ENCODE measurements around the gene ELFN2. TPM values are rescaled to one million over a fixed set of nuclear protein-coding genes. Genes with fewer than 3 reads are reported as not detected.

ELFN2 gene
- total and polyA plus RNA-seq, 12 donors, result 0.04 to 3.3 (median 0.32) TPM; not detected in 2

GRCh38 chr22:37461961-37462360 lies 34.7 kb upstream of the ELFN2 start:
- Histone ChIP-seq H3K36me3 (replicated peaks in 1 of 2) (no peaks in the 10 kb centered on the region), H3K4me3 (no peak overlapping the region), H3K4me1 (replicated peaks in 1 of 2) (no peaks in the 10 kb centered on the region), H3K27me3 (no peaks in the 10 kb centered on the region), H3K9me3 (replicated peaks in 1 of 3) (no peaks in the 10 kb centered on the region), H3K27ac (no peak overlapping the region)
- TF ChIP-seq POLR2A (IDR thresholded peaks at IDR 0.05) (no peak), CTCF (IDR thresholded peaks at IDR 0.05) (no peak)
- 39 to 55% (median 45%) methylated on average over 4 to 6 of the region's 6 CpGs for WGBS, 4 donors
- intact Hi-C loops (cut with DNase I), result no loop called here
- no peak for DNase-seq

GRCh38 chr22:37460684-37461083 lies 33.4 kb upstream of the ELFN2 start:
- 65 to 78% (median 70%) methylated on average over 3 of the region's 3 CpGs for WGBS, 4 donors

DNA sequence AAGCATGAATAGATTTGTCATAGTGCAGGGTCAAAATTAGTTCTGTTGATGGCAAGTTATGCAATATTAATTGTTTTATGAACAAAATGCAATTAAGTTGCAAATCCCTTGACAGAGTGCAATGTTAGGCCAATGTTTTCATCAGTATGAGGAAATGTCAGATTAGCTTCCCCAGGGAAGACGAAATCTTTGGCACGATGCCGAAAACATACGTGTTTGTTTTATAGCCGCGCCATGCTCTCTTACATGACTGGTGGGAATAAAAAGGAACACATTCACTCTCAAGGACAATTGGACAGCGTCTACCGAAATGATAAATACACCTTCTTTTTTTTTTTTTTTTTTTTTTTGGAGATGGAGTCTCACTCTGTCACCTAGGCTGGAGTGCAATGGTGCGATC lies 31.9 kb upstream of the ELFN2 start:
- no peak overlapping the region for H3K4me3 ChIP-seq
- intact Hi-C loops (cut with DNase I), result loop anchor here (5.0 kb wide), 2 partner anchors 142 to 197 kb away; no protein-coding TSS in a partner anchor
- DNase-seq, result no peak
- no peaks in the 10 kb centered on the region for H3K36me3 ChIP-seq (replicated peaks in 1 of 2)
- no peak for TF ChIP-seq POLR2A (IDR thresholded peaks at IDR 0.05)
- TF ChIP-seq CTCF (IDR thresholded peaks at IDR 0.05), result no peak
- no peak overlapping the region for H3K27ac ChIP-seq
- H3K4me1 ChIP-seq (replicated peaks in 1 of 2), result peaks cover 0 to 9% of the 10 kb centered on the region in 2 donors
- H3K9me3 ChIP-seq (replicated peaks in 1 of 3), result no peaks in the 10 kb centered on the region
- 47 to 62% (median 52%) methylated on average over 9 of the region's 9 CpGs for WGBS, 4 donors
- H3K27me3 ChIP-seq, result no peaks in the 10 kb centered on the region

More at GRCh38 chr22:37460684-37461083, 33.4 kb upstream of the ELFN2 start:
- no peak for DNase-seq
- no peak overlapping the region for H3K4me3 ChIP-seq
- H3K4me1 ChIP-seq (replicated peaks in 1 of 2), result no peaks in the 10 kb centered on the region
- no peak overlapping the region for H3K27ac ChIP-seq
- no peaks in the 10 kb centered on the region for H3K36me3 ChIP-seq (replicated peaks in 1 of 2)
- intact Hi-C loops (cut with DNase I), result no loop called here
- no peak for TF ChIP-seq POLR2A (IDR thresholded peaks at IDR 0.05)
- no peak for TF ChIP-seq CTCF (IDR thresholded peaks at IDR 0.05)
- no peaks in the 10 kb centered on the region for H3K27me3 ChIP-seq
- H3K9me3 ChIP-seq (replicated peaks in 1 of 3), result no peaks in the 10 kb centered on the region

DNA sequence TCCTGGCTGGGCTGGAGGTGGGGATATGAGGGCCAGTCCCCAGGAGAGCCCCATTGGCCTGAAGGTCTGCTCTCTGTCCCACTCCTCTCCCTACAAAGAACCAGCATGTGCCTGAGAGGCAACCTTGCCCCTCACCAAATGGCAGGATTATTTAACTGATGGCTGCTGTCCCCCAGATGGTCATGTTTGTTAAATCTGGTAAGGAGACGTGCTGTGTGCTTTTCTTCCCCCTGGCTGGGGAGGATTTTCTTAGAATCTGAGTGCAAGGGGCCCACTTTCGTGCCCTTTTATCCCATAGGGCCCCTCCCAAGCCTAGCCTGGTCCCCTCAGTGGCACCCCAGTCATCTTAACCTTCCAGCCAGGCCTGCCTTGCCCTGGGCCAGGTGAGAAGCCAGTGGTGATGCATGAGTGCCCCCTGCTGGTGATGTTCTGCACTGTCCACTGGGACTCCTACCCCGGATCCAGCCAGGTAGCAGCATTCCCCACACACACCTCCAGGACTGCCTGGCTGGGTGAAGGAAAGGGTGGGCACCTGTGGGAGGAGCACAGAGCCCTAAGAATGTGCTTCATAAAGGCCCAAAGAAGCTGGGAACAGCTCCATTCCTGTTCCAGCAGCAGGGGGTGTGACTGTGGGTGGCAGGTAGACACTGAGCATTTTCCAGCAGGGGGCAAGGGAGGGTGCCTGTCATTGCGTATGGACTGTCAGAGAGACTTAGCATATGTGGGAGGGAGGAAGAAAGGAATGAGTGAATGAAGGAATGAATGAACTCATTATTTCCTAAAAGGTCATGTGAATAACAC lies 30.0 kb upstream of the ELFN2 start:
- 35 to 48% (median 43%) methylated on average over 3 to 4 of the region's 4 CpGs for WGBS, 4 donors
- intact Hi-C loops (cut with DNase I), result loop anchor here (5.0 kb wide), 2 partner anchors 140 to 195 kb away; no protein-coding TSS in a partner anchor
- H3K27ac ChIP-seq, result no peak overlapping the region
- H3K9me3 ChIP-seq (replicated peaks in 1 of 3), result no peaks in the 10 kb centered on the region
- H3K4me3 ChIP-seq, result no peak overlapping the region
- H3K4me1 ChIP-seq (replicated peaks in 1 of 2), result peaks cover 0 to 9% of the 10 kb centered on the region in 2 donors
- H3K36me3 ChIP-seq (replicated peaks in 1 of 2), result no peaks in the 10 kb centered on the region
- H3K27me3 ChIP-seq, result no peaks in the 10 kb centered on the region
- TF ChIP-seq CTCF (IDR thresholded peaks at IDR 0.05) (peak; percentile 83 to 95 (median 88)), POLR2A (IDR thresholded peaks at IDR 0.05) (no peak)
- DNase-seq, result peak; percentile 71 to 91 (median 82)
